GM19023 (cell line): ENCODE results near the gene TCEAL4.
A peak's percentile ranks its signal among the peaks of the same experiment; 100 is the strongest.
"Not testable (repeated sequence)": the region's sequence is repeated elsewhere in the genome, so short reads cannot be mapped to it uniquely, and the experiment has no call there.

Experiments
- ATAC-seq: cut with Tn5 transposase; IDR thresholded peaks from one replicate; pipeline ENCODE4 v1.9.1; 2021; ENCODE audit warnings: mild to moderate bottlenecking, moderate library complexity; ENCODE audit not compliant: unreplicated experiment

TCEAL4 gene

DNA sequence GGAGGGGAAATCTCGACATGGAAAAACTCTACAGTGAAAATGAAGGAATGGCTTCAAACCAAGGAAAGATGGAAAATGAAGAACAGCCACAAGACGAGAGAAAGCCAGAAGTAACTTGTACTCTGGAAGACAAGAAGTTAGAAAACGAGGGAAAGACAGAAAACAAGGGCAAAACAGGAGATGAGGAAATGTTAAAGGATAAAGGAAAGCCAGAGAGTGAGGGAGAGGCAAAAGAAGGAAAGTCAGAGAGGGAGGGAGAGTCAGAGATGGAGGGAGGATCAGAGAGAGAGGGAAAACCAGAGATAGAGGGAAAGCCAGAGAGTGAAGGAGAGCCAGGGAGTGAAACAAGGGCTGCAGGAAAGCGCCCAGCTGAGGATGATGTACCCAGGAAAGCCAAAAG lies 1.3 kb downstream of the TCEAL4 start:
- no peak for ATAC-seq

DNA sequence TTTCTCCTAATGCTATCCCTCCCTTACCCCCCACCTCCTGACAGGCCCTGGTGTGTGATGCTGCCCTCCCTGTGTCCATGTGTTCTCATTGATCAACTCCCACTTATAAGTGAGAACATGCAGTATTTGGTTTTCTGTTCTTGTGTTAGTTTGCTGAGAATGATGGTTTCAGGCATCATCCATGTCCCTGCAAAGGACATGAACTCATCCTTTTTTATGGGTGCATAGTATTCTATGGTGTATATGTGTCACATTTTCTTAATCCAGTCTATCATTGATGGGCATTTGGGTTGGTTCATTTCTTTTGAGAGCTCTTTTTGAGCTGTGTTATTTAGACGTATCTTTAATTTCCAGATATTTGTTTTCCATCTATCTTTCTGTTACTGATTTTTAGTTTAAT lies 7.0 kb downstream of the TCEAL4 start:
- ATAC-seq: not testable (repeated sequence)

DNA sequence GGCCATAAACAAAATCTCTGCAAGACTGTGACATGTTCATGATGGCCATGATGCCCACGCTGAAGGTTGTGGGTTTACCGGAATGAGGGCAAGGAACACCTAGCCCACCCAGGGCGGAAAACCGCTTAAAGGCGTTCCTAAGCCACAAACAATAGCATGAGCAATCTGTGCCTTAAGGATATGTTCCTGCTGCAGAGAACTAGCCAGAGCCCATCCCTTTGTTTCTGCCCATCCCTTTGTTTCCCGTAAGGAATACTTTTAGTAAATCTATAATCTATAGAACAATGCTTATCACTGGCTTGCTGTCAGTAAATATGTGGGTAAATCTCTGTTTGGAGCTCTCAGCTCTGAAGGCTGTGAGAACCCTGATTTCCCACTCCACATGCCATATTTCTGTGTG lies 9.9 kb downstream of the TCEAL4 start:
- not testable (repeated sequence) for ATAC-seq

DNA sequence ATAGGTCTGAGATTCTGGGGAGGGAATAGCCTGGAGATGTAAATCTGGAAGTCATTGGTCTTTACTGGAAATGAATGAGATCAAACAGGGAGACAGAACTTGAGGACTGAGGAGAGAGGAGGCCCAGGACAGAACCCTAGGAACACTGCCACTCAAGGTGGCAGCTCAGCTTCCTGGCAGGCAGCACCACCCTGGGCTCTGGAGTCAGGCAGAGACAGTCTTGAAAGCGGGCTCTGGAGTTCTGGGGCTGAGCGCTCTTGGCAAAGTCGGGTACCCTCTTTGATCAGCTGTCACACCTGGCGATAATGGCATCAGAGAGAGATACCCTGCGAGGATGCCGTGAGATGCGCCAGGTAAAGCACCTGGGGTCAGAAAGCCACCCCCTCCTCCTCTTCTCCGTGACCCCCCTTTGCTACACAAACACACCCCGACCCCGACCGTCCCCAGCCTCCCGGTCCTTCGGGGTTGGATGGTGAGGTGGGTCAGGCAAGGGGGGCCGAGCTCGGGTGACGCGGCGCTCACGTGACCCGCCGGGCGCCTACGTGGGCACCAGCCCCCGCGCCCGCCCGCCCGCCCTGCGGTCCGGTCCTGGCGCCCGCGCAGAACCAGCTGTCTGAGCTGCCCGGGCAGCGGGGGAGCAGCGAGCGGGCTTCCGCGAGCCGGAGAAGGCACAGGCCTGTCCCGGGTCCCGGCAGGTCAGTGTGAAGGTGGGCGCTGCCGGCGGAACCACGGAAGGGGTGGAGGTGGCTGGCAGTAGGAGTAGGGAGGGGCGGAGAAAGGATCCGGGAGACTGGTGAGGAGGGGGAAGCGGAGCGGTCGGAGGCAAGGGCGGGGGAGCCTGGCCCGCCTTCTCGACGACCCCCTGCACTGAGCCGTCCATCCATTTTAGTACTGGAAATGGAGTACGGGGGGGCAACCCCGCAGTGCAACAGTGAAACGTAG lies 22.3 kb downstream of the TCEAL4 start, which contains the start of gene TCEAL3:
TCEAL3 (plus strand) TSS at position 600 of the 942 bp plus-strand sequence. CDS start 1,102 bp downstream, outside the sequence.
- ATAC-seq: peak; percentile 83

DNA sequence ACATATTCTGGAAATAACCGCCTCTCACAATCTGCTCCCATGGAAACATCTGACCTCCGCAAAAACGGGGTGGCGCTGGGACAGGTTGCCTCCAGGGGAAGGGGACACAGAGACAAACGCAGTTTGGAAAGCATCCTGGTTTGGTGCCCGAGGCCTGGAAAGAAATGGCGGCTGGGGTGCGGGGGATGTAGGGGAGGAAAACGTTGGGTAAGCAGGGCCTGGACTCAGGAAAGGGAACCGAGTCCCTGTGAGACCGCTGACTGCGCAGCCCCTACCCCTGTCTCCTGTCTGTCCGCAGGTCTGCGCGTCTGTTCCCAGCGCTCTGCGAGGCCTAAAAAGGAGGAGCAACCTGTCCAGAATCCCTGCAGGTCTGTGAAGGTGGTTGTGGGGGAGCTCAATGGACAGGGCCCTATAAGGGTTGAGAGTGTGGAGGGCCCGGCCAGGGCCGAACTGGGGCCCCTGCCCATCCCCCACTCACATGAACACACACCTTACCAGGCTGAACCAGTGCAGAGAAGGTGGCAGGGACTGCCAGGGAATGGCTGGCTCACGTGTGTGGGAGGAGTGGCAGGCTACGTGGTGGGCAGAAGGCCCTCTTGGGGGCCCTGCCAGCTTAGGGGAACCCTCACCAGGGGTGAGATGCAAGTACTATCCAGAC lies 23.1 kb downstream of the TCEAL4 start:
- peak; percentile 22 for ATAC-seq

DNA sequence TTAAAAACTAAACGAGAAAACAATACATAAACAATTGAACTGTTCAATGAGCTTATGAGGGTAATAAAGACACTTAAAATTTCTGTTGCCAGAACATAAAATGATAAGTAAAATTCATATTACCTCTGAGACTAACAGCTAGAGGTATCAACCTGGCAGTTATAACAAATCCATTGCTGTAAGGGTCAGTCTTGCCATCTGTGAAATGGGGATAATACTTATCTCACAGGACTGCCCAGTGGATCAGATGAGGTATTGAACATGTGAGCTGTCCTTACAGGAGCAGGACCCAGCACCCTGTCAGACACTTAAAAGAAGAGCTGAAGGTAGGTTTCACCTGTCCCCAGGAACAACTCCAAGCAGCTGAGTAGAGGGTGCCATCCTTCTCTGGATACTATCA lies 25.0 kb downstream of the TCEAL4 start:
- no peak for ATAC-seq

DNA sequence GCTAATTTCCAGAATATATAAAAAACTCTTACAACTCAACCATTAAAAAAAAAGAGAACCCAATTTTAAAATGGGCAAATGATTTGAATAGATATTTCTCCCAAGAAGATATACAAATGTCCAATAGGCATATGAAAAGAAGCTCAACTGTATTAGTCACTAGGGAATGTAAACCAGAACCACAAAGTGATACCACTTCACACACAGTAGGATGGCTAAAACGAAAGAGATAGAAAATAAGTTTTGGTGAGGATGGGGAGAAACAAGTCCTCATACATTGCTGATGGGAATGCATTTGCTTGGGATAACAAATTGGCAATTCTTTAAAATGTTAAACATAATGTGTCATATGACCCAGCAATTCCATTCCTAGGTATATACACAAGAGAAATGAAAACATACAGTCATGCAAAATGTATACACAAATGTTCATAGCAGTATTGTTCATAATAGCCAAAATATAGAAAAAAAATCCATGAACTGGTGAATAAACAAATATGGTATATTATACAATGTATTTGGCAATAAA lies 28.1 kb downstream of the TCEAL4 start:
- no peak for ATAC-seq

DNA sequence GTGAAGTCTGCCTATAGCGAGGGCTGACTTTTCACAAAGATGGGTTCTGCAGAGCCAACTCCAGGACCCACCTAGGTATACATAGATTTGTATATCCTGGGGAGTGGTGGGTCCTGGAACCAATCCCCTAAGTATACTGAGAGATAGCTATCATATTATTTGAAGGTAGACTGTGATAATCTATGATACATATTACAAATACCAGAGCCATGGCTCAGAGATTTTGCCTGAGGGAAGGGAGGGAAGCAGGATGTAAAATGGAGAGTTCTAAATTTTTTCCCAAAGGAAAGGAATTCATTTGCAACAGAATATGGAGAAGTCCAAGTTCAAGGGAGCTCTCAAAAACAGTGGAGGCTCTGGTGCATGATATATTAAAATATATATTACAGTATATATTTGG lies 29.7 kb downstream of the TCEAL4 start:
- ATAC-seq: no peak

DNA sequence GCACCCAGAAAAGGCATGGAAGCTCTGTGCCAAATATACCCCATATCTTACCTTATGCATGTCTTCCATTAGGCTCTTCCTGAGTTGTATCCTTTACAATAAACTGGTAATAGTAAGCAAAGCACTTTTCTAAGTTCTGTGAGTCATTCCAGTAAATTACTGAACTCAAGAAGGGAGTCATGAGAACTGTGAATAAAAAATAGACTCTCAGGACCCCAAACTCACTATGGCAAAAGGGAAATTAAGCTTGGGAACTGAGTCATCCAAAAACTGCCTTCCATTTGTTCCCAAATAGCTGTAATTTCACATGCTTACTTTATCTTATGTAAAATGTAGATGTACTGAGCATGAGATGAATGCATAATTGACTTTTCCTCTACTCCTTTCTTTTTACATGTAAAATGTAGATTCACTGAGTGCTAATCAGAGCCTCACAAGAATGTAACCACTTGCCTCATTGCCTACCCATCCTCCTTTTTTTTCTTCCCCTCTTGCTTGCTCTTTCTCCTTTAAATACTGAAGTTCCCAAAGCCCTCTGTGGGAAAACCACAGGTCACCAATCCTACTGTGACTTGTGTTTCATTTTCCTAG lies 30.6 kb downstream of the TCEAL4 start:
- ATAC-seq: no peak

DNA sequence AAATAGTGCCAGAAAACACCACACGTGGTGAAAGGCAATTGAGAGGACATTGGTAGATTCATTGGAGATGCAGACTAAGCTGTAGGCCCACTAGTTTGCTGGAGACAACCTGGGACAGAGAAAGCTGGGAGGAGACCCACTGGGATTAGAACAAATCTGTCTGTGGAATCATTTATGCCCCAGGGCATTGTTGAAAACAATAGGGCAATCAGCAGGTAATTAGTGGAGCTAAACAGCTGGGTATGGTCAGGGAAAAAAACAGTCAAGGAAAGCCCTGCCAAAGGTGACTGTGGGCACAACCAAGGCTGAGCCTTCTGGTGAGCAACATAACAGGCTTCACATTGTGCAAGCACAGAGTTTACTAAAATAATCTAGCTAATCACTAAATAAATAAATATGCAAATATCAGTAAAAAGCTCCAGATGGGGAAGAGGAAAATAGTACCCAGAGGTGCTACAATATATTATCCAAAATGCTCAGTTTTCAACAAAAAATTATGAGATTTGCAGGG lies 31.4 kb downstream of the TCEAL4 start:
- ATAC-seq: no peak

DNA sequence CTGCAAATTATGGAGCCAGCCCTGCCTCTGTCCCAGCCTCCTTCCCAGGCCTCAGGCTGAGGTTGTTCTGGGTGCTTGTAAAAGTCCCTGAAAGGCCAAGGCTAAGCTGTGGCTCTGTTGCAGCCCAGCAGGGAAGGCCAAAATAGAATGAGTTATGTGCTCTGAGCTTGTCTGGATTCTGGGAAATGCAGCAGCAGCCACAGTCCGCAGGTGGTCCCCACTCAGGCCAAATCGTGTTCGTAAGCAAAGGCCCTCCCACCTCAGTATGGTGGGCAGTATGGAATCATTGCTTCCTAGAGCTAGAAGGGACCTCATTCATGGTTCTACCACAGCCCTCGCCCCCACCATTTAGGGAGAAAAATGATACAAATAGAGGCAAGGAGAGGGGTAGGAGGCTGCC lies 38.8 kb downstream of the TCEAL4 start:
- no peak for ATAC-seq

DNA sequence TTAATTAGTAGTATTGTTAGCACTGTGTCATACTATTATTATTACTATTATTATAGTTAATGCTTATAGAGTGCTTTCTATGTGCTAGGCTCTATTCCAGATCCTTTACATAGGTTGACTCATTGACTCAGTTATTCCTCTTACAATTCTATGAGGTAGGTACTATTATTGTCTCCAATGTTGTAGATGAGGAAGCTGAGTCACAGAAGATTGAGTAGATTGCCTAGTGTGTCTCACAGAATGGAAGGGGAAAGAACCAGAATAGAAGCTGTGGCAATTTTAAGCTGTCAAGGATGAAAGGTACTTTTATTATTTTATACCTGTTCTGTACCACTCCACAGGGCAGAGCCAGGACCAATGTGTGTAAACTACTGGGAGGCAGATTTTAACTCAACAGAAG lies 41.5 kb downstream of the TCEAL4 start:
- no peak for ATAC-seq

DNA sequence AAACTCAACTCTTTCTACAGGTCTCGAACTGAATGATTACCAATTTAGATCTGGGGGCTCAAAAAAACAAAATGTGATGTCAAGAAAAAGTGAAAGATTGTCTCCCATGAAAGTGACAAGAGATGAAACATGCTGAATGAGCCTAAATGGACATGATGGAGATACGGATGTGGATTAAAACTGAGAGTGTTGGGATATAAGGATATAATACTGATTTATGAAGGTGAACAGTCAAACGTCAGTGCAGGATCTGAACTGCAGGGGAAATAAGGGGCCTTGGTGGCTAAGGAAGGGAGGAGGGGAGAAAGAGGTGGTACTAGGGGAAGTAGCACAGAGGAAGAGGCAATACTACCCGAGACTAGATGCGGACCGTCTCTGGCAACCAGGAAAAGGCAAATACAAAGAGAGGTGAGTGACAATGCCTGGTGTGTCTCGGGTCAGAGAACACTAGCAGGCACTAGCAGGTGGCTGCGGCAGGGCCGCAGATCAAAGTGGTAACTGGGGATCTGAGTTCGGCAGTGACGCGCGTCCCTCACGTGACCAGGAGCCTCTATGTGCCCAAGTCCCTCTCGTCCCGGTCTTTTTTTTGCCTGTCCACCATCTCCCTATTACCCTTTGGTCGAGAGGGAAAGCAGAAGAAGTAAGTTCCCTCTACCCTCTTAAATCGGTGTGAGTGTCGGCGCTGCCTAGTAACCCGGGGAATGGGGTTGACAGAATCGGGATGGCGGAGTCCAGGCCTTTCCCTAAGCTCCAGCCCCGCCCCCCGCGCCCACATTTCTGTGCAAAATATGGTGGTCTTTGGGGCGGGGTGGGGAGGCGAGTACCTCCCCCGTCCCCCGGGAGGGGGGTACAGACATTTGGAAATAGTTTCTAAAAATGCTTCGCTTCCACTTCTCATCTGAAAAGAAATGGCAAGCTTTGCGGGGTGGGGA lies 43.3 kb downstream of the TCEAL4 start, which contains the start of gene TCEAL1:
TCEAL1 (plus strand) TSS at position 590 of the 932 bp plus-strand sequence. CDS start 942 bp downstream, outside the sequence.
- ATAC-seq: peak; percentile 72

DNA sequence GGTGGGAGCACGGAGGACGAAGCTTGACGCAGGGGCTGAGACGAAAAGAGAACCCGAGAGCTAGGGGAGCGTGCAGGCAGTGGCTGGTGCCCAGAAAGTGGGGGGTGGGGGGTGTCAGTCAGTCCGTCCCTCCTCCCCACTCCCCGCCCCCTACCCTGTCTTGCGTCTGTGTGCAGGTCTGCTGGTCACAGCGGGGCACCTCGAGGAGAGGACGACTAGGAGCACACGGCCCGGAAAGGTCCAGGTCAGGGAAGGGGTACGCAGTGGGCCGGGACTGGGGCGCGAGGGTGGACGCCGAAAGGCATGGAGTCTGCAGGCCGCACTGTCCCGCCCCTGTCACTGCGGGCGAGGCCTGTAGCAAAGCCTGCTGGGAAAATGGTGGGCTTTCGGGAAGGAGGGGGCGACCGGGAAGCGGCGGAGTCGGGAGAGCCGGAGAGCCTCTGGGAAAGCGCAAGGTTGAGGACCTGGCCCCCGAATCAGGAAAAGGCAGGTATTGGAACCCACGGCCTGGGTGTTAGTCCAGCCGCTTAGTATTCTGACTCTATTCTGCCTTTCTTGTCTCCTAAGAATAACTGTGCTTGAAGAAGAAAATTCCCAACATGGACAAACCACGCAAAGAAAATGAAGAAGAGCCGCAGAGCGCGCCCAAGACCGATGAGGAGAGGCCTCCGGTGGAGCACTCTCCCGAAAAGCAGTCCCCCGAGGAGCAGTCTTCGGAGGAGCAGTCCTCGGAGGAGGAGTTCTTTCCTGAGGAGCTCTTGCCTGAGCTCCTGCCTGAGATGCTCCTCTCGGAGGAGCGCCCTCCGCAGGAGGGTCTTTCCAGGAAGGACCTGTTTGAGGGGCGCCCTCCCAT lies 44.2 kb downstream of the TCEAL4 start:
- ATAC-seq: peak; percentile 55

DNA sequence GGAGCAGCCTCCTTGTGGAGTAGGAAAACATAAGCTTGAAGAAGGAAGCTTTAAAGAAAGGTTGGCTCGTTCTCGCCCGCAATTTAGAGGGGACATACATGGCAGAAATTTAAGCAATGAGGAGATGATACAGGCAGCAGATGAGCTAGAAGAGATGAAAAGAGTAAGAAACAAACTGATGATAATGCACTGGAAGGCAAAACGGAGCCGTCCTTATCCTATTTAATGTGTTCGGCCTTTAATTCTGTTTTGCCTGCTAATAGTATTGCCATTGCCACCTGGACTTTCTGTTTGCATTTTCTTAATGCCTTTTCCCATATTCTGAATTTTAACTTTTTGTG lies 44.8 kb downstream of the TCEAL4 start:
- ATAC-seq: no peak

DNA sequence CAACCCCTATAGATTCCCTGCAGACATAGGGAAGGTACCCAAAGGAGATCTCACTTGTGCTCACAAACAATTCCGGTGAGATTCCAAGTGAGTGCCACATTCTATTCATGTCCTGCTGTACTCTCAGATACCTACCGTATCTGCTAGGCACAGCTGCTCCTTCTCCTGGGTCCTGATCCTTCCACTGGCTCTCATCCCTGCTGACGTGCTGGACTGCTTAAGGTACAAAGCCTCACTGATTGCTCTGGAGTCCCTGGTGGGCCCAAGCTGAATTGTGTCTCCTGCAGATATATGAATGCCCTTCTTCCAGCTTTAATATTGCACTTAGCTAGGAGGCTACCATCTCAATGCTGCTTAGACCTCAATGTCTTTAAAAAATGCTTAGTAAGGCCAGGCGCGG lies 45.8 kb downstream of the TCEAL4 start:
- ATAC-seq: no peak

DNA sequence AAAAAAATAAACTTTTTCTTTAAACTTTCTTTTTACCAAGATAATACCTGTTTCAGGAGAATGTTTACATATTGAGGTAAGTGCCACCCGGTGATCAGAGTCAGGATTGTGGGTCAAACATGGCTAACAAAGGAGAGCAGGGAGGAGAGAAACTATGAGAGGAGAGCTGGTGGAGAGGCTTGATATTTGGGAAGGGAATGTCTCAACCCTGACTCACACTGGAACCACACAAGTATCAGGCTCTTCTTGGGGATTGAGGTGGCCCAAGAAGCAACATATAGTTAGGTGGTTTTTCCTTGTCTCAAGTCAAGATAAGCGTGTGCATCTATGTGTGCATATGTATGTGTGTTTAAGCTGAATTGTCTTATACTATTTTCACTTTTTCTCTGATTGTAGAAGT lies 50.1 kb downstream of the TCEAL4 start:
- no peak for ATAC-seq
